HG03025 (cell line): Measurements from ENCODE around the gene ALB.
"Not testable (repeated sequence)": the region's sequence is repeated elsewhere in the genome, so short reads cannot be mapped to it uniquely, and the experiment has no call there.

ENCODE experiments used
- ATAC-seq: cut with Tn5 transposase; IDR thresholded peaks from one replicate; pipeline ENCODE4 v1.9.1; 2021; ENCODE audit warnings: mild to moderate bottlenecking, moderate library complexity; ENCODE audit not compliant: unreplicated experiment, low FRiP score

ALB gene

GRCh38 chr4:73404042-73404441 is at the start of gene ALB:
Gene ALB (plus strand): TSS chr4:73404287. CDS start chr4:73404328, 41 bp downstream.
- no peak for ATAC-seq

DNA sequence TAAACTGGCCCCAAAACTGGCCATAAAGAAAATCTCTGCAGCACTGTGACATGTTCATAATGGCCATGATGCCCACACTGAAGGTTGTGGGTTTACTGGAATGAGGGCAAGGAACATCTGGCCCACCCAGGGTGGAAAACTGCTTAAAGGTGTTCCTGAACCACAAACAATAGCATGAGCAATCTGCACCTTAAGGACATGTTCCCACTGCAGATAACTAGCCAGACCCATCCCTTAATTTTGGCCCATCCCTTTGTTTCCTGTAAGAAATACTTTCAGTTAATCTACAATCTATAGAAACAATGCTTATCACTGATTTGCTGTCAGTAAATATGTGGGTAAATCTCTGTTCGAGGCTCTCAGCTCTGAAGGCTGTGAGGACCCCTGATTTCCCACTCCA is 46.9 kb upstream of the ALB start:
- ATAC-seq: not testable (repeated sequence)

DNA sequence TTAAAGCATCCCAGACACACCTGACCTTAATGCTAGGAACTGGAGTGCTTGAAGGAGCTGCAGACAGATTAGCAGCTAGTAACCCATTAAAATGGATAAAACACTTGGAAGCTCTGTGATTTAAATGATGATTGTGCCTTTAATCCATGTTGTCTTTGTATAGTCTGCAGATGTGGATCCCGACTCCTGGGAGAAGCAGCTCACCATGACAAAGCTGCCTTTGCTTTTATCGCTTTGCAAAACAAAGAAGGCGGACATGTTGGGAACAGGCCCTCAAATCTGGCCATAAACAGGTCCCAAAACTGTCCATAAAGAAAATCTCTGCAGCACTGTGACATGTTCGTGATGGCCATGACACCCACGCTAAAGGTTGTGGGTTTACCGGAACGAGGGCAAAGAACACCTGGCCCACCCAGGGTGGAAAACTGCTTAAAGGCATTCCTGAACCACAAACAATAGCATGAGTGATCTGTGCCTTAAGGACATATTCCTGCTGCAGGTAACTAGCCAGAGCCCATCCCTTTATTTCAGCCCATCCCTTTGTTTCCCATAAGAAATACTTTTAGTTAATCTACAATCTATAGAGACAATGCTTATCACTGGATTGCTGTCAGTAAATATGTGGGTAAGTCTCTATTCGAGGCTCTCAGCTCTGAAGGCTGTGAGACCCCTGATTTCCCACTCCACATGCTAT is 34.4 kb upstream of the ALB start:
- ATAC-seq: not testable (repeated sequence)

GRCh38 chr4:73375328-73375741 is 28.8 kb upstream of the ALB start:
- ATAC-seq: no peak

- ATAC-seq: no peak
Measured at GRCh38 chr4:73376251-73376650, 27.8 kb upstream of the ALB start.

DNA sequence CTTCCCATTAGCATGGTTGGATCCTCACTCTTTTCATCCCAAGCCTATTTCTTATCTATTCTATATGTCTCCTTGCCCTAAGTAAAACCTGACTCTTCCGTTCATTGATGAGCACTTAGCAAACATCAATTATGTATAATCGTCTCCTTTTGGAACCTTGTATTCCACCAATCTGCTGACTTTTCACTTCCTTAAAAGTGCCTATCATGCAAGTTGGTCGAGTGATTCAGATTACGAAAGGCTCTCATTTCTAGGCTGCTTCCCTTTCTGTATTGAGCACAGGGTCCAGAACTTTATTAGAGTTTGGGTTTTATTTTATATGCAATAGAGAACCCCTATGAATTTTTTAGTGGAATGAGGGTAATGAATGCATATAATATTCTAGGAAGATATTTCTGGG is 27.1 kb upstream of the ALB start:
- ATAC-seq: no peak

- no peak for ATAC-seq
Measured at GRCh38 chr4:73378887-73379286, 25.2 kb upstream of the ALB start.

DNA sequence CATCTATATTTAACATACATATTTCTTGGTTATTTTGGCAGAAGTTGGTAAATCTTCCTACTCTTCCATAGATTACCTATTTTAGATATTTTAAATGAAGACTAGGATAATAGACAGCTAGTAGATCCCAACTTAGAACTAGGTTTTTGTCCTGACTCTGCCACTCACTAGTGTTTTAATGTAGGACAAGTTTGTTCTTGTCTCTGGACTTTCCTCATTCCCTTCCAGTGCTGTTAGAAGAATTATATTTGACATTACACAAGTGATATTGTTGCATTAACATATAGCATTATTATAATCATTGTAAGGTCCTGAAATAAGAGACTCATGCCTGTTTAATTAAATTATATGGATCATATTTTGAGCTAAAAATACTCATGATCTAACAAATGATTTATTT is 24.1 kb upstream of the ALB start:
- ATAC-seq: no peak

DNA sequence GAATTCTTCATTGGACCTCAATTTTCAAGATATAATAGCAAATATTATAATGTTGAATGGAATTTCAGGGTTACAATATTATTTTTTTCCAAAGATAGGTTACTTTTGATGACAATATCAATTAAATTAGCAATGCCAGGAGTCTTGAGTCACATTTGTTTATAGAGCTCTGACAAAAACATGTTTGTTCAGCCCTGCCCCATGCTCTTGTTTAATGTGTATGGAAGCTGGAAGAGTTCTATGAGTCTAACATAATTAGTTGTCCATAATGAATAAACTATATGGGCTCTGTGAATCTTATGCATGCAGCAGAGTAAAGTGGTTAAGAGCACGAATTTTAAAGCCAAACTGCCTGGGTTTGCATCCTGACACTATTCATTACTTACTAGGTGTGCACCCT is 22.9 kb upstream of the ALB start:
- no peak for ATAC-seq

- ATAC-seq: no peak
Measured at GRCh38 chr4:73383452-73383851, 20.6 kb upstream of the ALB start.

DNA sequence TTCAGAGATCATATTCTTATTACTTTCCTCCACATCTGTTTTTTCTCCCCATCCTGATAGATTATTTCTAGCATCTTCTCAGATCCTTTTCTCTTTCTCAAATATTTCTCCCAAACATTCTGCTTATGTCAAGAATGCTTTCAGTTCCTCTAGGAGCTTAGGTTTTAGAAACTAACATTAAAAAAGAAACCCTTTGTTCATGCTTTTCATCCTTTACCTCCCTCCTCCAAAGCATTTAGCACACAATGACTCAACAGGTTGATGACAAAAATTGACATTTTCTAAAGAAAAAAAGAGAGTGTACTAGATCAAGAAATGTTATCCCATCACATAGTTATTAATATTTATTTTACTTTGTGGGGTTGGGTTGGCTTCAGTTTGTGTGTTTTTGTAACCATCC is 16.5 kb upstream of the ALB start:
- no peak for ATAC-seq

DNA sequence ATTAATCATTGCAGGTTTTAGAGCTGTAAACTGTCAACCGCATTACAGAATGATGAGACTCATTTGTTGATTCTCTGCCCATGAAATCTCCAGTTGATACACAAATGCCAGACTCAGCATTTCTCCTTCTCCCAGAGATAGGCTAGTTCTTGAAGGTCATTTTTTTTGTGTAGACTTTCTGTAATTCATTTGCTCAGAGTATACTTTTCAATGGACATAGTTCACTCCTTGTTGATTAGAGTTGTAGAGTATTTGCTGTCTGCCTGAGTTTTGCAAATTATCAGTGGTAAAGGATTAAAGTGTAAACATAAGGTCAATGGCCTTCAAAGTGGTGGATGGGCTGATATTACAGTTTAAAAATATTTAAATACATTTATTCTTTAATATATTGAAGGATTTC is 15.2 kb upstream of the ALB start:
- ATAC-seq: no peak

DNA sequence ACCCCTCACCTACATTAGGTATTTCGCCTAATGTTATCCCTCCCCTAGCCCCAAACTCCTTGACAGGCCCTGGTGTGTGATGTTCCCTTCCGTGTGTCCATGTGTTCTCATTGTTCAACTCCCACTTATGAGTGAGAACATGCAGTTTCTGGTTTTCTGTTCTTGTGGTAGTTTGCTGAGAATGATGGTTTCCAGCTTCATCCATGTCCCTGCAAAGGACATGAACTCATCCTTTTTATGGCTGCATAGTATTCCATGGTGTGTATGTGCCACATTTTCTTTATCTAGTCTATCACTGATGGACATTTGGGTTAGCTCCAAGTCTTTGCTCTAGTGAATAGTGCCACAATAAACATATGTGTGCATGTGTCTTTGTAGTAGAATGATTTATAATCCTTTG is 14.4 kb upstream of the ALB start:
- not testable (repeated sequence) for ATAC-seq

GRCh38 chr4:73391774-73392173 is 12.3 kb upstream of the ALB start:
- no peak for ATAC-seq

DNA sequence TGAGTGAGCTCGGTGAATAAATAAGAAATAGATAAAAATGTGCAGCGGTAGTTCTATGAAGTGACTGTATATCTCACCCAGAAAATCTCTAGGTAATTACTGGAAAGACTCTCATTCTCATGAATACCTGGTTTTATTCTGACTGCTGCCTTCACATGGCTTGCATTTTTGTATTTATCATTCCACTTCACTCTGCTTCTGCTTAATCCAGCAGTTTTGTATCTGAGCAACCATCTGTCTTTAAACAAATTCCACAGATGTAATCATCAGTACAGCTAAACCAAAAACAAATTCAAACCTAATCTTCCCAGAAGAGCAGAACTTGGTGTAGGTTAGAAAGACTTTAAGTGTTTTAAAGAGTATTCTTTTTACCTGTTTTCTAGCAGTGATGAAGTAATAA is 11.2 kb upstream of the ALB start:
- no peak for ATAC-seq

DNA sequence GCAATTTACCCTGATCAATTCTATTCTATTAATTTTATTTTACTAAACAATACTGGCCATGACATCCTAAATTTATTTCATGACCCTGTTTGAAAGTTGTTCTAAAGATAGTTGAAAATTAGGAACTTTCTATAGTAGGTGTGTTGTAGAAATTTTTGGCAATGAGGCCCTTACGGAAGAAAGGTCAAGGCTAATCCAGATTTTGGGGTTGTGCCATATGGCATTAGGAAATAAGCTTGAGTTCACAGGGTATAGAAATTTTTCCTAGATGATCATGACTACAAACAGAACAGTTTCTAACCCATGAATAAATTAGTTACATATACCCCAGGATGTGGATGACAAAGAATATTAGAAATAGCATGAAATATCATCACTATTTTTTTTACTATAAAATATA is 7.8 kb upstream of the ALB start:
- no peak for ATAC-seq

DNA sequence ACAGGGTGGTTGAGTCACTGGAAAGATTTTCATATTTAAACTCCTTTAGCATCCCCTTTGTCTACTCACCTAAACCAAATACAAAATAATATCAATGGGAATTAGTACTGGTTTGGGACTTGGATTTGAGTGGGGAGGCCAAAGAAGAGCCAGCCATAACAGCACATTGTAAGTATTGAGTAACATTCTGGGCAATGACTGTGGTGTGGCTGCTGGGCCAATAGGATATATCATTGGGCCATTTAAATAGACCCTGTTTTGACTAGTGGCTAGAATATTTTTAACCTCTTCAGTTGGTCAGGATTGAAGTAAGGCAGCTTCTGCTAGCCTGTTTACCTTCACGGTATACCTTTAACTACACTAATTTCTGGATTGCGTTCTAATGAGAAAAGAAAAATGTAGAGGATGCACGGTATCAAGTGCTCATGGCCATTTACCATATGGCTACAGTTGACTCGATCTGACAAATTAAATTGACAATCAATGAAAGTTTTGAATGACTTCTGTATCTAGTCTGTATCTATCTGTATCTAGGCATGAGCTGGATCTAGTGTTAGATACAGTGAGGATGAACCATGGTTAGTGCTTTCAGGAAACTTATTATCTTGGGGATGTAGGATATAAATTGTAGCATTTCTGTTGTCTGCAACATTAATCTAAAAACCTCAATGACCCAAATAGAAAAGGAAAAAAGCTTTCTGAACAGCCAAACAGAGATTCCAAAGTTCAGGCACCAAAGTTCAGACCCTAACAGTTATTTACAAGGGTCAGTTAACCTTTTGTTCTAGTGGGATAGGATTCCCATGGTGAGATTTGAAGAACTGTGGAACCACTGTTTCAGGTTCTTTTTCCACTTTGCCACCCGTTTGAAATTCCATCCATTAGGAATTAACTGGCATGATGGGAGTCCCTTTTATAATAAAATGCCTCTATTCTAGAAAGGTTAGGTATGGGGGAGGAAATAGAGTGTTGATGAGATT is 6.8 kb upstream of the ALB start:
- ATAC-seq: no peak

GRCh38 chr4:73401412-73401811 is 2.7 kb upstream of the ALB start:
- ATAC-seq: no peak

DNA sequence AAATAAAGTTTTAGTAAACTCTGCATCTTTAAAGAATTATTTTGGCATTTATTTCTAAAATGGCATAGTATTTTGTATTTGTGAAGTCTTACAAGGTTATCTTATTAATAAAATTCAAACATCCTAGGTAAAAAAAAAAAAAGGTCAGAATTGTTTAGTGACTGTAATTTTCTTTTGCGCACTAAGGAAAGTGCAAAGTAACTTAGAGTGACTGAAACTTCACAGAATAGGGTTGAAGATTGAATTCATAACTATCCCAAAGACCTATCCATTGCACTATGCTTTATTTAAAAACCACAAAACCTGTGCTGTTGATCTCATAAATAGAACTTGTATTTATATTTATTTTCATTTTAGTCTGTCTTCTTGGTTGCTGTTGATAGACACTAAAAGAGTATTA is 370 bp downstream of the ALB start:
- no peak for ATAC-seq

GRCh38 chr4:73405138-73405537 is 1.1 kb downstream of the ALB start:
- ATAC-seq: no peak

- no peak for ATAC-seq
Measured at GRCh38 chr4:73406548-73406875, 2.4 kb downstream of the ALB start.

- ATAC-seq: no peak
Measured at GRCh38 chr4:73407227-73407673, 3.2 kb downstream of the ALB start.
